Endodermal cell (in vitro differentiated cells): ENCODE results near the gene DEGS1. TPM values are rescaled to one million over a fixed set of nuclear protein-coding genes. Genes with fewer than 3 reads are reported as not detected.

ENCODE experiments used
- DNase-seq: peaks from one replicate; pipeline ENCODE4 v3.0.0-alpha.2; 2017
- H3K27ac ChIP-seq: 2 replicates; pipeline ENCODE4 v1.5.1; 2013; ENCODE audit warnings: mild to moderate bottlenecking, low read depth, low read length, moderate library complexity
- H3K27me3 ChIP-seq: 2 replicates; pipeline ENCODE4 v1.6.1; 2013; ENCODE audit warnings: mild to moderate bottlenecking, low read length, moderate library complexity; ENCODE audit not compliant: insufficient read depth, control insufficient read depth, poor library complexity, severe bottlenecking
- H3K36me3 ChIP-seq: 2 replicates; pipeline ENCODE4 v1.7.0; 2013; ENCODE audit warnings: mild to moderate bottlenecking, low read length, moderate library complexity; ENCODE audit not compliant: control insufficient read depth, insufficient read depth
- H3K4me1 ChIP-seq: one replicate; pipeline ENCODE4 v1.7.0; 2013; ENCODE audit warnings: low read length; ENCODE audit not compliant: control insufficient read depth, insufficient read depth
- H3K4me3 ChIP-seq: 2 replicates; pipeline ENCODE4 v1.5.1; 2013; ENCODE audit warnings: mild to moderate bottlenecking, low read length, moderate library complexity
- H3K9ac ChIP-seq: 2 replicates; pipeline ENCODE4 v1.6.1; 2013; ENCODE audit warnings: mild to moderate bottlenecking, low read length, moderate library complexity; ENCODE audit not compliant: poor library complexity, severe bottlenecking; ENCODE audit errors: extremely low read depth
- H3K9me3 ChIP-seq: 2 replicates; pipeline ENCODE4 v1.6.1; 2013; ENCODE audit warnings: mild to moderate bottlenecking, low read length, moderate library complexity; ENCODE audit not compliant: control insufficient read depth
- H3K27ac Mint-ChIP-seq: 2 replicates; pipeline ENCODE4 v1.8.0; 2020; ENCODE audit warnings: mixed read lengths
- H3K27me3 Mint-ChIP-seq: 2 replicates; pipeline ENCODE4 v1.8.0; 2021; ENCODE audit warnings: mild to moderate bottlenecking, mixed read lengths; ENCODE audit not compliant: insufficient read depth
- H3K36me3 Mint-ChIP-seq: 2 replicates; pipeline ENCODE4 v1.8.0; 2020; ENCODE audit warnings: low read depth, mixed read lengths
- H3K4me1 Mint-ChIP-seq: 2 replicates; pipeline ENCODE4 v1.8.0; 2020; ENCODE audit warnings: mixed read lengths
- H3K4me3 Mint-ChIP-seq: 2 replicates; pipeline ENCODE4 v1.8.0; 2020; ENCODE audit warnings: mild to moderate bottlenecking, moderate library complexity, mixed read lengths
- H3K9me3 Mint-ChIP-seq: 2 replicates; pipeline ENCODE4 v1.8.0; 2020; ENCODE audit warnings: mild to moderate bottlenecking, mixed read lengths
- WGBS, 2 experiments: methylation state at CpG; one replicate each; pipeline versions ENCODE4 v1.1.5 to v1.1.7; 2013; ENCODE audit warnings: missing lambda C conversion rate in 2 of 2, mixed read lengths in 1 of 2; ENCODE audit not compliant: insufficient coverage in 1 of 2, insufficient read length in 1 of 2; 5-methylcytosine and 5-hydroxymethylcytosine counted together
- total RNA-seq, 2 donors: library from RNA; stranded (reverse); fragmentation: NEBNext Ultra II Directional in 1 of 2; extraction: Animal tissue kit (Norgen Biotek cat#: 25700) in 1 of 2; gene quantifications; 2 replicates in 1 of 2; 3 replicates in 1 of 2; pipeline ENCODE4 v1.2.1, GENCODE V29; 2021
- TF ChIP-seq, protein P1 (sequence below): fragments of 200-600 bp; sonication (generic); conservative IDR thresholded peaks from 2 replicates; pipeline ENCODE4 v1.5.0; 2021; ENCODE audit warnings: antibody characterized with exemption, mild to moderate bottlenecking

Gene DEGS1
- total RNA-seq, 2 donors from 2014 or later: 25.0 to 28.9 TPM

DNA sequence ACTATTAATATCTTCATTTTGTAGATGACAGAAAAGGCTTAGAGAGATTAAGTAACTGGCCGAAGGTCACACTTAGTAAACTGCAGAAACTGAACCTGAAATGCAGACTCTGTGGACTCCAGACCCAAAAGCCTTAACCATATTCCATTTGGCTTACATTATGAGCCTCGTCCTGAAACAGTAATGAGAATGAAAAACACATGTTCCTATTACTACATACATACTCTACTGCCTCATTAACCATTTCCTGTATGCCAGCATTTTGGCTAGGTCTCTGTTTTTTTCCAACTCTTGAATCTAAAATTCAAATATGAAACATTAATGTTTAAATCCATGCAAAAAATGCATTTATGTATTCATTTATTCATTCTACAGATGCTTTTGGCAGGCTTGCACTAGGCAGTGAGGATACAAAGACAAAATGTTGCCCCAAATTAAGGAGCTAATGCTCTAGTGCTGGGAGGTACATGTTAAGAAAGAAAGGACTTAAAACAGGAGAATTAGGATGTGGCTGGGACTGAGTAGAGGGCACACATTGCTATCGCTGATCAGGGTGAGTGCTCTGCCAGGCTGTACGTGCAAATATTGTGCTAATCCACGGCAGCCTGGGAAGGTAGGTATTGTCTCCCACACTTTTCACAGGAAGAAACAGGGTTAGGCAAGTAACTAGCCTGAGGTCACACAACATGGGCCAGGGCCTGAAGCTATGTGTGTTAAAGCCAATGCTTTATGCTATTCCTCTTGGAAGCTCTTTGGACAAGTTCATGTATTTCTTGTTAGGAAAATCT is 14.0 kb downstream of the DEGS1 start:
- peaks cover 10% of the 10 kb centered on the region for H3K4me1 Mint-ChIP-seq
- Histone ChIP-seq H3K36me3 (peaks cover 15% of the 10 kb centered on the region), H3K4me3 (no peak overlapping the region), H3K27ac (no peak overlapping the region), H3K9me3 (peaks cover 5% of the 10 kb centered on the region), H3K9ac (no peak overlapping the region), H3K4me1 (no peaks in the 10 kb centered on the region), H3K27me3 (no peaks in the 10 kb centered on the region)
- WGBS, 2 experiments: 93 to 98% methylated on average over 5 of the region's 5 CpGs
- H3K36me3 Mint-ChIP-seq: peaks cover 19% of the 10 kb centered on the region
- H3K27me3 Mint-ChIP-seq: no peaks in the 10 kb centered on the region
- H3K27ac Mint-ChIP-seq: no peak overlapping the region
- DNase-seq: no peak
- no peaks in the 10 kb centered on the region for H3K9me3 Mint-ChIP-seq
- TF ChIP-seq, protein P1, sequence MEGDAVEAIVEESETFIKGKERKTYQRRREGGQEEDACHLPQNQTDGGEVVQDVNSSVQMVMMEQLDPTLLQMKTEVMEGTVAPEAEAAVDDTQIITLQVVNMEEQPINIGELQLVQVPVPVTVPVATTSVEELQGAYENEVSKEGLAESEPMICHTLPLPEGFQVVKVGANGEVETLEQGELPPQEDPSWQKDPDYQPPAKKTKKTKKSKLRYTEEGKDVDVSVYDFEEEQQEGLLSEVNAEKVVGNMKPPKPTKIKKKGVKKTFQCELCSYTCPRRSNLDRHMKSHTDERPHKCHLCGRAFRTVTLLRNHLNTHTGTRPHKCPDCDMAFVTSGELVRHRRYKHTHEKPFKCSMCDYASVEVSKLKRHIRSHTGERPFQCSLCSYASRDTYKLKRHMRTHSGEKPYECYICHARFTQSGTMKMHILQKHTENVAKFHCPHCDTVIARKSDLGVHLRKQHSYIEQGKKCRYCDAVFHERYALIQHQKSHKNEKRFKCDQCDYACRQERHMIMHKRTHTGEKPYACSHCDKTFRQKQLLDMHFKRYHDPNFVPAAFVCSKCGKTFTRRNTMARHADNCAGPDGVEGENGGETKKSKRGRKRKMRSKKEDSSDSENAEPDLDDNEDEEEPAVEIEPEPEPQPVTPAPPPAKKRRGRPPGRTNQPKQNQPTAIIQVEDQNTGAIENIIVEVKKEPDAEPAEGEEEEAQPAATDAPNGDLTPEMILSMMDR: no peak
- no peak overlapping the region for H3K4me3 Mint-ChIP-seq

DNA sequence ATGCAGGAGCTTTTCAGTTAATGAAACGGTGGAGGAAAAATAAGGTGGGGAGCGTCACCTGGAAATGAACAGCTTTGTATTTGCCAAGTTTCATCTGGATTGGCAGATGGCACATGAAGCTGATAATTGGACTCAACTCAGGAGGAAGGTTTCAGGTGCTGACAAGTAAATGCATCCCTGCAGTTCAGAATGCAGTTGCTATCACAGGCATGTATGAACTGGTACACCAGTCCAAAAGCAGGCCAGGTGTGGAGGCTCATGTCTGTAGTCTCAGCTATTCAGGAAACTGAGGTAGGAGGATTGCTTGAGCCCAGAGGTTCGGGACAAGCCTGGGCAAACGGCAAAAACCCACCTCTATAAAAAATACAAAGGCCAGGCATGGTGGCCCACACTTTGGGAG is 15.5 kb downstream of the DEGS1 start:
- Histone ChIP-seq H3K4me1 (no peaks in the 10 kb centered on the region), H3K9ac (no peak overlapping the region), H3K27me3 (no peaks in the 10 kb centered on the region), H3K27ac (no peak overlapping the region), H3K4me3 (no peak overlapping the region), H3K9me3 (peaks cover under 1% of the 10 kb centered on the region), H3K36me3 (peaks cover under 1% of the 10 kb centered on the region)
- TF ChIP-seq, protein P1: no peak
- Mint-ChIP-seq H3K4me1 (peaks cover 16% of the 10 kb centered on the region), H3K27me3 (no peaks in the 10 kb centered on the region), H3K36me3 (peaks cover 11% of the 10 kb centered on the region), H3K4me3 (no peak overlapping the region), H3K27ac (no peak overlapping the region), H3K9me3 (no peaks in the 10 kb centered on the region)
- 97 to 100% methylated on average over 1 to 4 of the region's 4 CpGs for WGBS, 2 experiments
- DNase-seq: no peak

DNA sequence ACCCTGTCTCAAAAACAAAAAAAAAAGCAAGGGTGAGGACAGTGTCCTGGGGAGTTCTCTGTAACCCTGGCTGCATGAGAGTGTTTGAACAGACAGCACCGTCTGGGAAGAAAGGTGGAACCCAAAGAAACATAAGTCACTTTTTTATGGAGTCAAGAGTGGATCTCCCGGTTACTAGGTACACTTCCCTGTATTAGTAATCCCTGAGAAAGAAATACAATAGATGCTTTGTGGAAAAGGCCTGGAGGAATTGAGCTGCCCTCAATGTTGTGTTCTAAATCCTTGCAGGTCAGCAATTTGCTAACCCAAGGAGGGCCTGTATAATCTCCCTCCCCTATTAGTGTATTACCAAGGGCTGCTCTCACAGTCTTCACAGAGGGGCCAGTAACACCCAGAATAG is 16.6 kb downstream of the DEGS1 start:
- Mint-ChIP-seq H3K27me3 (no peaks in the 10 kb centered on the region), H3K27ac (no peak overlapping the region), H3K36me3 (peaks cover 3% of the 10 kb centered on the region), H3K4me3 (no peak overlapping the region), H3K4me1 (peaks cover 16% of the 10 kb centered on the region), H3K9me3 (no peaks in the 10 kb centered on the region)
- H3K4me1 ChIP-seq: no peaks in the 10 kb centered on the region
- TF ChIP-seq, protein P1: no peak
- DNase-seq: no peak
- H3K4me3 ChIP-seq: no peak overlapping the region
- no peaks in the 10 kb centered on the region for H3K9me3 ChIP-seq
- H3K27me3 ChIP-seq: no peaks in the 10 kb centered on the region
- no peak overlapping the region for H3K9ac ChIP-seq
- H3K36me3 ChIP-seq: no peaks in the 10 kb centered on the region
- WGBS, 2 experiments: 81 to 89% methylated on average over 2 of the region's 2 CpGs
- no peak overlapping the region for H3K27ac ChIP-seq
